ENCODE results near the gene PALMD.

PALMD gene

DNA sequence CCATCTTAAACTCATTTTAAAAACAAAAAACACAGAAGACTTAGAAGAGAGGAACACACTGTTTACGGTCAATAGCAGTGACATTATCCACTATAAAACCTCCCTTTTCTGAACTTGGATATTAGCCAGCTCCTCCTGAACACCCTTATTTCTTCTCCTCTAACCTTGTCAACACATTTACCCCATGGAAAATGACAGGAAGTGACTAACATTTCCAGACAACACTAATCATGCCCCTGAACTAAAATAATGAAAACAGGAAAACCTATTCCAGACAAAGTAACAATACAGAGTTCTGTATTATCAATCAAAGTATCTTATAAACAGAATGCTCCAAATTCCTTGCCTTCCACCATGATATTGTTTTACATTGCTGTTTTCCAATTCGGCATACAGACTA lies 45.3 kb downstream of the PALMD start:
- ATAC-seq (replicated peaks; ENCODE audit: extremely low read depth, poor library complexity, severe bottlenecking), result no peak
- H3K36me3 Mint-ChIP-seq (ENCODE audit: insufficient read depth), result no peaks in the 10 kb centered on the region
- DNase-seq (ENCODE audit: low spot score in 2 of 2), result no peak
- no peaks in the 10 kb centered on the region for H3K9me3 Mint-ChIP-seq
- H3K4me1 Mint-ChIP-seq, result no peaks in the 10 kb centered on the region
- peaks cover 53% of the 10 kb centered on the region for H3K27me3 Mint-ChIP-seq
- no peak overlapping the region for H3K4me3 Mint-ChIP-seq
- no peak overlapping the region for H3K27ac Mint-ChIP-seq (ENCODE audit: low read depth)

DNA sequence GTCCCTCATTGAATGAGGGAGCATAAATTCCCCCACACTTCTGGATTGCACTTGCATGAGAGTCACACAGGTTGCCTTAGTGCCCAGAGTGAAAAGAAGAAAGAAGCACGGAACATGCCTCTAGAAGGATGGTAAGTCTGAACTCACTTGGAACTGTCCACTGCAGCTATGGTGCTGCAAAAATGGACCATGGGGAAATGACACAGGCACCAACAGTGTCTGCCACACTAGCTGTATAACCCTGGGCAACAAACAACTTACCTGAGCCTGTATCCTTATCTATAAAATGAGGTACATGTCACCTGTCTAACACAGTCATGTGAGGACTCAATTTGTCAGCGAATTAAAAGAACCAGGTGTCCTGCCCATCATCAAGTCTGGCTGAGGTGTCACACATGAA lies 50.7 kb downstream of the PALMD start:
- no peak overlapping the region for H3K27ac Mint-ChIP-seq (ENCODE audit: low read depth)
- H3K36me3 Mint-ChIP-seq (ENCODE audit: insufficient read depth), result no peaks in the 10 kb centered on the region
- no peaks in the 10 kb centered on the region for H3K9me3 Mint-ChIP-seq
- H3K4me3 Mint-ChIP-seq, result no peak overlapping the region
- peaks cover 73% of the 10 kb centered on the region for H3K27me3 Mint-ChIP-seq
- DNase-seq (ENCODE audit: low spot score in 2 of 2) (no peak), ATAC-seq (replicated peaks; ENCODE audit: extremely low read depth, poor library complexity, severe bottlenecking) (no peak)
- no peaks in the 10 kb centered on the region for H3K4me1 Mint-ChIP-seq

DNA sequence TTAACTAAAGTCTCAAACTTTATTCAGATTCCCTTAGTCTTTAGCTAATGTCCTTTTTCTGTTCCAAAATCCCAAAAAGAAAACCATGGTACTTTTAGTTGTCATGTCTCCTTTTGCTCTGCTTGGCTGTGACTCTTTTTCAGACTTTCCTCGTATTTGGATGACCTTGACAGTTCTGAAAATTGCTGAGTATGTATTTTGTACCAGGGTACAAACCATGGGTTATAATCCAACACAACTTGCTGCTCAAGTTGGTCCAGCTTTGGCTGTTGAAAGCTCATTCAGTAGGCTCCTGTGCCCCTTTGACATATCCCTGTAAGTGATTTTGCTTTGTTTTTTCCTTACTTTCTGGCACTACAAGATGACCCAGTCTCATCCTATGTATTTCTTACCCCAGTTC lies 51.7 kb downstream of the PALMD start:
- H3K36me3 Mint-ChIP-seq (ENCODE audit: insufficient read depth), result no peaks in the 10 kb centered on the region
- DNase-seq (ENCODE audit: low spot score in 2 of 2) (no peak), ATAC-seq (replicated peaks; ENCODE audit: extremely low read depth, poor library complexity, severe bottlenecking) (no peak)
- no peak overlapping the region for H3K27ac Mint-ChIP-seq (ENCODE audit: low read depth)
- no peaks in the 10 kb centered on the region for H3K4me1 Mint-ChIP-seq
- H3K4me3 Mint-ChIP-seq, result no peak overlapping the region
- no peaks in the 10 kb centered on the region for H3K9me3 Mint-ChIP-seq
- peaks cover 73% of the 10 kb centered on the region for H3K27me3 Mint-ChIP-seq

DNA sequence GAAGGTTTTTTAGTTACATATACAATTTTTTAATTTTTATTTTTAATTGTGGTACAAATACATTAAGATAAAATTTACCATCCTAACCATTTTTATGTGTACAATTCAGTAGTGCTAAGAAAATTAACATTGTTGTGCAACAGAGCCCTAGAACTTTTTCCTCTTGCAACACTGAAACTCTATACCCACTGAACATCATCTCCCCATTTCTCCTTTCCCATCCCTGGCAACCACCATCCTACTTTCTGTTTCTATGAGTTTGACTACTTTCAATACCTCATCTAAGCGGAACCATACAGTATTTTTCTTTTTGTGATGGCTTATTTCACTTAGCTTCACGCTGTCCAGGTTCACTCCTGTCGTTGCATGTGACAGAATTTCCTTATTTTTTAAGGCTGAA lies 54.1 kb downstream of the PALMD start:
- H3K4me1 Mint-ChIP-seq, result peaks cover 13% of the 10 kb centered on the region
- peaks cover 2% of the 10 kb centered on the region for H3K36me3 Mint-ChIP-seq (ENCODE audit: insufficient read depth)
- DNase-seq (ENCODE audit: low spot score in 2 of 2), result no peak
- ATAC-seq (replicated peaks; ENCODE audit: extremely low read depth, poor library complexity, severe bottlenecking), result no peak
- no peaks in the 10 kb centered on the region for H3K9me3 Mint-ChIP-seq
- H3K27me3 Mint-ChIP-seq, result peaks cover 77% of the 10 kb centered on the region
- H3K27ac Mint-ChIP-seq (ENCODE audit: low read depth), result no peak overlapping the region
- no peak overlapping the region for H3K4me3 Mint-ChIP-seq

DNA sequence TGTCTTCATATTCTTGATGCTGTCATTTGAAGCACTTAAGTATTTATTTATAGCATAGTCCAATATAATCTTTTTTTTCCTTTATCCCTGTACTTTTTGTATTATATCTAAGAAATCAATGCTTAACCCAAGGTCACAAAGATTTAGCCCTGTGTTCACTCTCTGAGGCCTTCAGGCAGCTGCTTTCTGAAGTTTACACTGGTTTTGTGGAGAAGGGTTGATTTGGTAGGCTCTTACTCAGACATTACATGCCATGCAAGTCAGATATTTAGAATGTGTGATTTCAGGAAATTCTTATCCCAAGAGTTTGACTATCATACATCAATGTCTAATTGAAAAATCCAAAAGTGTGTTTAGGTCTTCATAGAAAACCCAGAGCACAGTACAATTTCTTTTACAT lies 56.3 kb downstream of the PALMD start:
- no peaks in the 10 kb centered on the region for H3K9me3 Mint-ChIP-seq
- no peak overlapping the region for H3K4me3 Mint-ChIP-seq
- DNase-seq (ENCODE audit: low spot score in 2 of 2), result no peak
- peaks cover 61% of the 10 kb centered on the region for H3K27me3 Mint-ChIP-seq
- peaks cover 14% of the 10 kb centered on the region for H3K4me1 Mint-ChIP-seq
- peaks cover 2% of the 10 kb centered on the region for H3K36me3 Mint-ChIP-seq (ENCODE audit: insufficient read depth)
- ATAC-seq (replicated peaks; ENCODE audit: extremely low read depth, poor library complexity, severe bottlenecking), result no peak
- no peak overlapping the region for H3K27ac Mint-ChIP-seq (ENCODE audit: low read depth)

DNA sequence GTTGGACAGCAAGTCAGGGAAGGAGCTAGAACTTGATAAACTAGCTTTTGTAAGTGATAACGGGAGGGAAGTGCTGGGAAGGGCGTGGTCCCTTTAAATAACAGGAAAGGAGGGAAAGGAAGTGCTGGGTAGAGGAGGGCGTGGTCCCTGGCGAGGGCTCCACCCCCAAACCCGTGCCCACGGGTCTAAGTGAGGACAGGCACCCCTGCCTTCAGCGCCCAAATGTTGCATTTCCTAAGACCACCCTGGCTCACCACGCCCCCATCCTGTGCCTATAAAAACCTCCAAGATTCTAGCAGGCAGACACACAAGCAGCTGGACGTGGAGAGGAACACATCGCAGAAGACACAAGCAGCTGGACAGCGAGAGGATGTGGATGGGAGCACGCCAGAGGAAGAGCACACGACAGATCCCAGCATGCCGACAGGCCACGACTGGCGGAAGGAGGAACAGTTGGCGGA lies 58.5 kb downstream of the PALMD start:
- H3K36me3 Mint-ChIP-seq (ENCODE audit: insufficient read depth), result peaks cover 2% of the 10 kb centered on the region
- ATAC-seq (replicated peaks; ENCODE audit: extremely low read depth, poor library complexity, severe bottlenecking), result no peak
- no peak overlapping the region for H3K4me3 Mint-ChIP-seq

DNA sequence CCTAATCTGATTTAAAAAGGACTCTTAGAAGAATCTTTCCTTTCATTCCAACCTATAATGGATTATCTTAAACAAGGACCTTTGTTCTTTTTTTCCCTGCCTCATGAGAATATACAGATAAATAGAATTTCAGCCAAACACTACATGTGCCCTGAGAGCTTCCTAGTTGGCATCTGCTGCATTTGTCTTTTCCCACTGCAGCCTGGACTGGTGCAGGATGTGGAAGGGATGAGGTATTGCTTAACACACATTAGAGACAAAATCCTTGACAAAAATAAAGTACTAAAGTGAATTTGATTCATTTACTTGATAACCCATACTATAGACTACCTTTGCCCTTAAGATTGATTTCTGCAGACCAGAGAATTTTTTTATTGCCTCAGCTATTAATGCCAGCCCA lies 59.5 kb downstream of the PALMD start:
- Mint-ChIP-seq H3K36me3 (ENCODE audit: insufficient read depth) (peaks cover 2% of the 10 kb centered on the region), H3K9me3 (no peaks in the 10 kb centered on the region), H3K4me3 (no peak overlapping the region), H3K27ac (ENCODE audit: low read depth) (no peak overlapping the region), H3K27me3 (peaks cover 39% of the 10 kb centered on the region), H3K4me1 (peaks cover 14% of the 10 kb centered on the region)
- DNase-seq (ENCODE audit: low spot score in 2 of 2), result no peak
- no peak for ATAC-seq (replicated peaks; ENCODE audit: extremely low read depth, poor library complexity, severe bottlenecking)

More for the DNA sequence above, 58.5 kb downstream of the PALMD start:
- H3K4me1 Mint-ChIP-seq, result peaks cover 14% of the 10 kb centered on the region
- H3K27me3 Mint-ChIP-seq, result peaks cover 47% of the 10 kb centered on the region
- H3K9me3 Mint-ChIP-seq, result no peaks in the 10 kb centered on the region
- no peak for DNase-seq (ENCODE audit: low spot score in 2 of 2)
- no peak overlapping the region for H3K27ac Mint-ChIP-seq (ENCODE audit: low read depth)

DNA sequence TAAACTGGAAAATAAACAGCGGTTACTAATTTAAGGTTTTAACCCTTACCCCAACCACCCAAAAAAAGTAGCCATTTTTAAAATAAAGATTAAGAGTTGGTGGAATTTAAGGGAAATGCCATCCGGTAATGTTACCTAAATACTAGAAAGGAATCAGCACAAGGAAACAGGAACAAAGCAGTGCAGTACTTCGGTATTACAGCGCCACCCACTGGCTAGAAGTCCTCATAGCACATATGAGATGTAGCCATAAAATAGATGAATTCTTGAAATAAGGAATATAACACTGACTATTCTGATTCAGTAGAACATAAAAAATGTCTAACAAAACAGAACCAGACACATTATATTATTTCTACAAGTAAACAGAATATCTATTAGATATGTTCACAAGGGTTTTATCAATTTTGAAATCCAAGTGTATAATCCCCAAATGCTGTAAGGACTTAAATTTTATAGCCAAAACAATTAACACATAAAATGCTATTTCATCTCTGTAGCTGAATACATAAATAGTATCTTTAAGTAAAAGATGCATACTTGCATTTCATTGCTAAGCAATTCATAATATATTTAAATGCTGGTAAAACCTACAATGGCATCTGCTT lies 61.7 kb downstream of the PALMD start:
- Mint-ChIP-seq H3K9me3 (no peaks in the 10 kb centered on the region), H3K4me1 (peaks cover 14% of the 10 kb centered on the region), H3K36me3 (ENCODE audit: insufficient read depth) (peaks cover 2% of the 10 kb centered on the region), H3K27me3 (peaks cover 16% of the 10 kb centered on the region), H3K27ac (ENCODE audit: low read depth) (no peak overlapping the region), H3K4me3 (no peak overlapping the region)
- peak in 1 of 2 donors; percentile 26 for DNase-seq (ENCODE audit: low spot score in 2 of 2)
- ATAC-seq (replicated peaks; ENCODE audit: extremely low read depth, poor library complexity, severe bottlenecking), result peak; percentile 46

DNA sequence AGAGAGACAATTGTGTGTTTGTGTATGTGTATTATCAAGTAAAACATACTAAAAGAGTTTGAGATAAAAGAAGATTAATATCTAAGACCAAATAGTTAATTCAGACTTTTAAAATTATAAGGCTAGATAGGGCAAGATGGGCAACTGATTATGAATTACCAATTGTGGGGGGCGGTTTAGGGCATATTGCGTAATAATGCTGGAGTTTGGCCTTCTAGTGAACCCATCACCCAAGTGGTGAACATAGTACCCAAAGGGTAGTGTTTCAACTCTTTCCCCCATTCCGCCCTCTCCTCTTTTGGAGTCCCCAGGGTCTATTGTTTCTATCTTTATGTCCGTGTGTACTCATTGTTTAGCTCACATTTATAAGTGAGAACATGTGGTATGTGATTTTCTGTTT lies 65.1 kb downstream of the PALMD start:
- DNase-seq (ENCODE audit: low spot score in 2 of 2) (no peak), ATAC-seq (replicated peaks; ENCODE audit: extremely low read depth, poor library complexity, severe bottlenecking) (no peak)
- Mint-ChIP-seq H3K27me3 (no peaks in the 10 kb centered on the region), H3K4me1 (no peaks in the 10 kb centered on the region), H3K9me3 (no peaks in the 10 kb centered on the region), H3K27ac (ENCODE audit: low read depth) (no peak overlapping the region), H3K4me3 (no peak overlapping the region), H3K36me3 (ENCODE audit: insufficient read depth) (peaks cover 2% of the 10 kb centered on the region)

DNA sequence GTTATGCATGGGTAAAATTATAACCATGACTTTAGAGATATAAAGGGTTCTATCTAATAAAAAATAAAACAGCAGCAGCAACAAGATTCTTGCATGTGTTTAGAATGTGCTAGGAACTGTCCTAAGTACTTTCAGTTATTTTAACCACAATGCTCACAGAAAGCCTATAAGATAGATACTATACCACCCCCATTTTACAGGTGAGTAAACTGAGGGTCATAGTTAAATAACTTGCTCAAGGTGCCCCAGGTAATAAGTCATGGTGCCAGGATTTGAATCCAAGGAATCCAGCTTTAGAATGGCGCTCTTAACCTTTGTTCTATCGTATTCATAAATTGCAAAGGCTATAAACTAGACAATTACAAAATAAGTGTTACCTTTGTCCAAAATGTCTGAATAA lies 67.1 kb downstream of the PALMD start:
- H3K27ac Mint-ChIP-seq (ENCODE audit: low read depth), result no peak overlapping the region
- DNase-seq (ENCODE audit: low spot score in 2 of 2) (no peak), ATAC-seq (replicated peaks; ENCODE audit: extremely low read depth, poor library complexity, severe bottlenecking) (no peak)
- H3K36me3 Mint-ChIP-seq (ENCODE audit: insufficient read depth), result peaks cover 2% of the 10 kb centered on the region
- no peak overlapping the region for H3K4me3 Mint-ChIP-seq
- H3K27me3 Mint-ChIP-seq, result no peaks in the 10 kb centered on the region
- no peaks in the 10 kb centered on the region for H3K4me1 Mint-ChIP-seq
- H3K9me3 Mint-ChIP-seq, result no peaks in the 10 kb centered on the region

DNA sequence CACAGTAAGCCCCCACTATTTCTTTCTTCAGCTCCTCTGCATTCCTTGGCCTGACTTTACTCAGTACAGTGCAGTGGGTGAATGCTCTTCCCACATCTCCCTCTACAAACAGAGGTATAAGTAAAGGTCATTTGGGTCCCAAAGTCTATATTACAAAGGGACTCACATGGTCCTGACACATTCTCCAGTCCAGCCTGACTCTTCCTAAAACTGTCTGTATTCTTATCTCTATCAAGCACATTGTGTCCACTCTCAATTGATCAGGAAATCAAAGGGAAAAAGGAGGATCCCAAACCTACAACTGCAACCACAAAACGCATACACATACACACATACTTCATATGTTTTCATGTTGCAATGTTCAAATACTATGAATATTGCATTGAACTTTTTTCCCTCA lies 71.1 kb downstream of the PALMD start:
- Mint-ChIP-seq H3K9me3 (no peaks in the 10 kb centered on the region), H3K36me3 (ENCODE audit: insufficient read depth) (peaks cover 2% of the 10 kb centered on the region), H3K27me3 (no peaks in the 10 kb centered on the region), H3K4me3 (no peak overlapping the region), H3K27ac (ENCODE audit: low read depth) (no peak overlapping the region), H3K4me1 (no peaks in the 10 kb centered on the region)
- no peak for DNase-seq (ENCODE audit: low spot score in 2 of 2)
- no peak for ATAC-seq (replicated peaks; ENCODE audit: extremely low read depth, poor library complexity, severe bottlenecking)

DNA sequence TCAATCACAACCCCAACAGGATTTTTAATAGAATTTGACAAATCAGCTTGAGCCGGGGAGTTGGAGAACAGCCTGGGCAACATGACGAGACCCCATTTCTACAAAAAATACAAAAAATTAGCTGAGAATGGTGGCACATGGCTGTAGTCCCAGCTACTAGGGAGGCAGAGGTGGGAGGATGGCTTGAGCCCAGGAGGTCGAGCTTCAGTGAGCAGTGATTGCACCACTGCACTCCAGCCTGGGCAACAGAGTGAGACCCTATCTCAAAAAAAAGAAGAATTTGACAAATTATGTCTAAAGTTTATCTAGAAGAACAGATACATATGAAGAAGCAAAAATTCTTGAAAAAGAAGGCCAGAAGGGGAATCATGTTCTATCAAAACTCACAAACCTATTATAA lies 77.3 kb downstream of the PALMD start:
- Mint-ChIP-seq H3K4me3 (no peak overlapping the region), H3K27ac (ENCODE audit: low read depth) (peak overlapping the region; percentile 74), H3K27me3 (no peaks in the 10 kb centered on the region), H3K36me3 (ENCODE audit: insufficient read depth) (peaks cover 1% of the 10 kb centered on the region), H3K9me3 (no peaks in the 10 kb centered on the region), H3K4me1 (no peaks in the 10 kb centered on the region)
- ATAC-seq (replicated peaks; ENCODE audit: extremely low read depth, poor library complexity, severe bottlenecking), result no peak
- DNase-seq (ENCODE audit: low spot score in 2 of 2), result no peak

DNA sequence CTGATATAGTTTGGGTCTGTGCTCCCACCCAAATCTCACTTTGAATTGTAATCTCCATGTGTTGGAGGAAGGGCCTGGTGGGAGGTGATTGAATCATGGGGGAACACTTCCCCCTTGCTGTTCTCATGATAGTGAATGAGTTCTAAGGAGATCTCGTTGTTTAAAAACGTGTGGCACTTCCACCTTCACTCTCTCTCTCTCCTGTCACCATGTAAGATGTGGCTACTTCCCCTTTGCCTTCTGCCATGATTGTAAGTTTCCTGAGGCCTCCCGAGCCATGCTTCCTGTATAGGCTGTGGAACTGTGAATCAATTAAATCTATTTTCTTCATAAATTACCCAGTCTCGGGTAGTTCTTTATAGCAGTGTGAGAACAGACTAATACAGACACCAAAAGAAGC lies 80.1 kb downstream of the PALMD start:
- no peak overlapping the region for H3K4me3 Mint-ChIP-seq
- H3K9me3 Mint-ChIP-seq, result no peaks in the 10 kb centered on the region
- H3K36me3 Mint-ChIP-seq (ENCODE audit: insufficient read depth), result peaks cover 2% of the 10 kb centered on the region
- H3K27me3 Mint-ChIP-seq, result no peaks in the 10 kb centered on the region
- no peak for ATAC-seq (replicated peaks; ENCODE audit: extremely low read depth, poor library complexity, severe bottlenecking)
- no peak for DNase-seq (ENCODE audit: low spot score in 2 of 2)
- H3K27ac Mint-ChIP-seq (ENCODE audit: low read depth), result no peak overlapping the region
- H3K4me1 Mint-ChIP-seq, result no peaks in the 10 kb centered on the region

DNA sequence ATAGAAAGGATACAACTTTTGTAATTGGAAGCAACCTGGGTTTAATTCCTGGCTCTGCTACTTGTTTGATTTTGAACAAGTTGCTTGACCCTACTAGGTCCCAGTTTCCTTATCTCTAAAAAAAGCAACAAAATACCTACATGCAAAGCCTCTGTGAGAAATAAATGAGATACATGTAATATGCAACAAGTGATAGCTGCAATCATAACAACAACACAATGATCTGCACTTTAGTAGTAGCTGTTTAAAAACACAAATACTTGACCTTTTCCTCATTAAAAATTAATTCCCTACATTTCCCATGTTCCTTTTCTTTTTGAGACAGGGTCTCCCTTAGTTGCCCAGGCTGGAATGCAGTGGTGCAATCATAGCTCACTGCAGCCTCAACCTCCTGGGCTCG lies 80.5 kb downstream of the PALMD start:
- H3K27me3 Mint-ChIP-seq, result no peaks in the 10 kb centered on the region
- H3K27ac Mint-ChIP-seq (ENCODE audit: low read depth), result no peak overlapping the region
- H3K36me3 Mint-ChIP-seq (ENCODE audit: insufficient read depth), result peaks cover 2% of the 10 kb centered on the region
- no peak overlapping the region for H3K4me3 Mint-ChIP-seq
- no peak for ATAC-seq (replicated peaks; ENCODE audit: extremely low read depth, poor library complexity, severe bottlenecking)
- H3K9me3 Mint-ChIP-seq, result no peaks in the 10 kb centered on the region
- H3K4me1 Mint-ChIP-seq, result no peaks in the 10 kb centered on the region
- no peak for DNase-seq (ENCODE audit: low spot score in 2 of 2)

Data from central memory CD8-positive, alpha-beta T cell (primary cell).